IMR-90 (cell line): ENCODE data around the gene FOXO3. TPM values are rescaled to one million over a fixed set of nuclear protein-coding genes. Genes with fewer than 3 reads are reported as not detected.

Experiments used
- ATAC-seq: fragments of 200-7000 bp; cut with Tn5 transposase; 2 replicates; pipeline ENCODE4 v1.9.1; 2020; ENCODE audit warnings: low read depth, mild to moderate bottlenecking, moderate library complexity
- BruUV-seq: library from RNA; stranded (reverse); fragments of 400-500 nt; replicated peaks from 2 replicates; lab custom pipeline; 2021; lab: Mats Ljungman, UMichigan
- CTCF ChIA-PET: fragments of 300-600 bp; formaldehyde crosslinking; extraction: SDS; loops from one replicate; lab custom pipeline; 2021; ENCODE audit warnings: antibody characterized with exemption; lab: Yijun Ruan, JAX
- POLR2A ChIA-PET: fragments of 300-600 bp; sonication (Branson Sonifier 250); formaldehyde crosslinking; loops from one replicate; lab custom pipeline; 2022; ENCODE audit warnings: antibody characterized with exemption; ENCODE audit not compliant: unreplicated experiment; lab: Charles Lee
- DNase-seq: peaks from one replicate; pipeline ENCODE4 v3.0.0; 2013
- H2AFZ ChIP-seq: replicated peaks from 2 replicates; pipeline ENCODE3; 2013; ENCODE audit warnings: low read length, mild to moderate bottlenecking; ENCODE audit not compliant: poor library complexity
- H2AK5ac ChIP-seq: 2 replicates; pipeline ENCODE4 v1.6.1; 2013; ENCODE audit warnings: low read depth, low read length, inconsistent platforms
- H2AK9ac ChIP-seq: replicated peaks from 2 replicates; pipeline ENCODE3; 2013; ENCODE audit warnings: mild to moderate bottlenecking, low read depth, low read length, moderate library complexity; ENCODE audit not compliant: poor library complexity
- H2BK120ac ChIP-seq: 2 replicates; pipeline ENCODE4 v1.6.1; 2013; ENCODE audit warnings: low read depth, low read length, inconsistent platforms
- H2BK15ac ChIP-seq: 3 replicates; pipeline ENCODE4 v1.6.1; 2013; ENCODE audit warnings: low read depth, low read length, inconsistent platforms
- H2BK20ac ChIP-seq: 2 replicates; pipeline ENCODE4 v1.6.1; 2013; ENCODE audit warnings: low read depth, mild to moderate bottlenecking, inconsistent platforms, low read length, moderate library complexity
- H2BK5ac ChIP-seq: 2 replicates; pipeline ENCODE4 v1.6.1; 2013; ENCODE audit warnings: mild to moderate bottlenecking, low read depth, low read length, inconsistent platforms; ENCODE audit not compliant: poor library complexity, severe bottlenecking
- H3K14ac ChIP-seq: replicated peaks from 2 replicates; pipeline ENCODE4 v1.6.1; 2013; ENCODE audit warnings: low read depth, low read length, inconsistent platforms
- H3K18ac ChIP-seq: 2 replicates; pipeline ENCODE4 v1.6.1; 2013; ENCODE audit warnings: low read depth, low read length, control low read depth
- H3K23ac ChIP-seq: 2 replicates; pipeline ENCODE4 v1.6.1; 2013; ENCODE audit warnings: low read depth, low read length, inconsistent platforms
- H3K27ac ChIP-seq: 2 replicates; pipeline ENCODE4 v1.5.1; 2013; ENCODE audit warnings: mild to moderate bottlenecking, control low read depth, low read length; ENCODE audit not compliant: insufficient read depth
- H3K27me3 ChIP-seq: 2 replicates; pipeline ENCODE4 v1.6.1; 2013; ENCODE audit warnings: low read length; ENCODE audit not compliant: control insufficient read depth, insufficient read depth
- H3K36me3 ChIP-seq: 2 replicates; pipeline ENCODE4 v1.6.1; 2013; ENCODE audit warnings: low read length, mixed read lengths; ENCODE audit not compliant: control insufficient read depth, insufficient read depth
- H3K4ac ChIP-seq: 2 replicates; pipeline ENCODE4 v1.6.1; 2013; ENCODE audit warnings: low read depth, low read length, inconsistent platforms
- H3K4me1 ChIP-seq: 2 replicates; pipeline ENCODE4 v1.6.1; 2013; ENCODE audit warnings: low read length, mixed read lengths; ENCODE audit not compliant: control insufficient read depth, insufficient read depth
- H3K4me2 ChIP-seq: 2 replicates; pipeline ENCODE4 v1.6.1; 2013; ENCODE audit warnings: low read depth, mild to moderate bottlenecking, control low read depth, low read length, moderate library complexity
- H3K4me3 ChIP-seq: 2 replicates; pipeline ENCODE4 v1.5.1; 2013; ENCODE audit warnings: low read depth, mild to moderate bottlenecking, control low read depth, low read length, moderate library complexity; ENCODE audit not compliant: insufficient read depth
- H3K56ac ChIP-seq: 2 replicates; pipeline ENCODE4 v1.6.1; 2013; ENCODE audit warnings: low read length, inconsistent platforms; ENCODE audit not compliant: insufficient read depth; ENCODE audit errors: extremely low read depth
- H3K79me1 ChIP-seq, 2 experiments: 2 replicates each; pipeline ENCODE4 v1.6.1; 2013; ENCODE audit warnings: low read length in 2 of 2, inconsistent platforms in 1 of 2, low read depth in 1 of 2
- H3K9ac ChIP-seq: 2 replicates; pipeline ENCODE4 v1.6.1; 2013; ENCODE audit warnings: low read depth, low read length, control low read depth
- H3K9me1 ChIP-seq: 2 replicates; pipeline ENCODE4 v1.6.1; 2013; ENCODE audit warnings: low read length, inconsistent platforms; ENCODE audit not compliant: insufficient read depth
- H3K9me3 ChIP-seq: 2 replicates; pipeline ENCODE4 v1.6.1; 2013; ENCODE audit warnings: low read length; ENCODE audit not compliant: control insufficient read depth, insufficient read depth
- H4K20me1 ChIP-seq: 2 replicates; pipeline ENCODE4 v1.6.1; 2013; ENCODE audit warnings: low read length, inconsistent platforms; ENCODE audit not compliant: insufficient read depth
- H4K5ac ChIP-seq: 2 replicates; pipeline ENCODE4 v1.6.1; 2013; ENCODE audit warnings: mild to moderate bottlenecking, low read depth, low read length, control low read depth
- H4K8ac ChIP-seq, 2 experiments: 2 replicates each; pipeline ENCODE4 v1.6.1; 2013; ENCODE audit warnings: low read depth in 2 of 2, low read length in 2 of 2, control low read depth in 1 of 2, inconsistent platforms in 1 of 2
- H4K91ac ChIP-seq: 2 replicates; pipeline ENCODE4 v1.6.1; 2013; ENCODE audit warnings: low read depth, low read length, inconsistent platforms; ENCODE audit not compliant: insufficient read depth
- BHLHE40 ChIP-seq: fragments of 150-350 bp; IDR thresholded peaks from 2 replicates; pipeline ENCODE4 v1.6.1; 2016; ENCODE audit warnings: mild to moderate bottlenecking, low read depth, low read length
- SMC3 ChIP-seq: fragments of 150-350 bp; IDR thresholded peaks from 2 replicates; pipeline ENCODE4 v1.6.1; 2016; ENCODE audit warnings: low read depth, mild to moderate bottlenecking, antibody characterized with exemption, low read length, moderate library complexity
- WGBS, 2 experiments: methylation state at CpG; one replicate each; pipeline versions ENCODE4 v1.1.5 to v1.1.7; 2013; ENCODE audit warnings: missing lambda C conversion rate in 2 of 2; ENCODE audit not compliant: insufficient read length in 1 of 2; ENCODE audit errors: extremely low coverage in 2 of 2; 5-methylcytosine and 5-hydroxymethylcytosine counted together
- dilution Hi-C: fragments of 300-500 bp; cut with HindIII; formaldehyde crosslinking; loops from one replicate; pipeline ENCODE4 v1.14.3; 2018; ENCODE audit warnings: low sequenced_read_pairs; ENCODE audit not compliant: unreplicated experiment
- in situ Hi-C: fragments of 300-500 bp; cut with MboI; formaldehyde crosslinking; loops from 3 replicates; pipeline ENCODE4 v1.14.3; 2019; ENCODE audit warnings: low sequenced_read_pairs, inconsistent platforms, mixed read lengths
- intact Hi-C: fragments of 100-400 bp; cut with micrococcal nuclease; formaldehyde crosslinking; loops from 2 replicates; pipeline ENCODE4 v1.10.0; 2022
- polyA plus RNA-seq, 3 experiments: library from polyadenylated mRNA; depleted of rRNA; stranded (reverse); fragments of >200 nt; gene quantifications; 2 replicates each; pipeline ENCODE4 v1.2.3, GENCODE V29; 2012; ENCODE audit warnings: low replicate concordance in 1 of 3
- total RNA-seq: library from RNA; depleted of rRNA; stranded (reverse); fragments of >200 nt; gene quantifications from 2 replicates; pipeline ENCODE4 v1.2.3, GENCODE V29; 2012

Gene FOXO3
- total and polyA plus RNA-seq, 2 of the 4 experiments (the other 2 are of a cell fraction) = 17.5 to 38.7 TPM

DNA sequence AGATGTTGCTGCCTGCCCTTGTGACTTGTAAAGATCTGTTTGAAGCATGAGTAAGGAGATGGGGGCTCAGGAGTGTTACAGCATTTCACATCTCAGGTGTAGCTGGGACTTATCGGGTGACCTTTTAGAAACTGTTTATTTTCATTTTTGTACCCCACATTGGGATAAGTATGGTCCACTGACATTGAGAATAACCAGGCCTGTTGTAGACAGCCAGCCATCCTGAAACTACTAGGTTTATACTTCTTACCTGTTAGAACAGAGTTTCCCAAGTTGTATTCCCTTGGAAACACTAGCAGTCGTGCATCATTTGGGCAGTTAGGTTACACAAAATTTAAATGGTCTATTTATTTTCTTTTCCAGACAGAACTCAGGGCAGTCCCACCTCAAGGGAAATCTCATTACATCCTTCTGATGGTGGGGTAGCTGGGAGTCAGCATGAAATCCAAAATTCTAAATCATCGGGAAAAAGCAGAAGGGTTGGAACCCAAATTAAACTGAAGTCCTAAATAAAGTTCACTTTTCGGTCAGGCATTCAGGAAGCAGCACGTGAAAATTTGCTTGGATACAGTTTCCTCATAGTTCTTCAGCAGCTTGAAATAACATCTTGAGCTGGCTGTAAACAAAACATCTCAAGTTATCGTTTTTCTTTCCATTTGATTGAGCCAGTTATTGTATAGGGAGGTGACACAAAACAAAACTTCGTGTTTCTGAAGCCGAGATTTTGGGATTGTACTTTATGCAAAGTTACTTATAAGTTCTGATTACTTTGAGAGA is 30.5 kb downstream of the FOXO3 start:
- TF ChIP-seq BHLHE40 (peak; percentile 80), SMC3 (no peak)
- intact Hi-C loops = no loop called here

More for the DNA sequence above, 30.5 kb downstream of the FOXO3 start:
- H3K4ac ChIP-seq = peak overlapping the region; percentile 26; the same call in 1 of the 2 replicates
- peak overlapping the region; percentile 6 for H3K14ac ChIP-seq
- no TSS peak for BruUV-seq
- H3K4me2 ChIP-seq = peak overlapping the region; percentile 41
- peak overlapping the region; percentile 12; the same call in 1 of the 2 replicates for H4K91ac ChIP-seq
- no peaks in the 10 kb centered on the region for H3K27me3 ChIP-seq
- H2AK9ac ChIP-seq = no peak overlapping the region
- H2AK5ac ChIP-seq = peak overlapping the region; percentile 32; the same call in 1 of the 2 replicates
- peaks cover 32% of the 10 kb centered on the region for H3K9me1 ChIP-seq
- ATAC-seq (no peak), DNase-seq (peak; percentile 32)
- H2BK15ac ChIP-seq = 0 out of 3 replicates have a peak overlapping the region, but pooled peaks have one; percentile 29
- peaks cover 1% of the 10 kb centered on the region; the same call in 1 of the 2 replicates for H3K36me3 ChIP-seq
- H2AFZ ChIP-seq = no peak overlapping the region
- 0 out of 2 replicates have a peak overlapping the region, but pooled peaks have one; percentile 24 for H3K18ac ChIP-seq
- no CpG with 5 or more reads among the region's 8 CpGs for WGBS, 2 experiments
- no peak overlapping the region for H2BK20ac ChIP-seq
- H4K8ac ChIP-seq = 0 out of 4 replicates have a peak overlapping the region, but pooled peaks of 1 of the 2 experiments have one; percentile 20
- ChIA-PET POLR2A (no interaction called here), CTCF (interaction anchor here (0.6 kb wide), 1 partner anchor 148 kb away, joined by 3 read pairs; no protein-coding TSS in a partner anchor)
- peak overlapping the region; percentile 43 for H4K5ac ChIP-seq
- H3K27ac ChIP-seq = peak overlapping the region; percentile 46; the same call in 1 of the 2 replicates
- no peak overlapping the region for H3K56ac ChIP-seq
- peak overlapping the region; percentile 13; the same call in 1 of the 2 replicates for H2BK120ac ChIP-seq
- peaks cover 87% of the 10 kb centered on the region for H4K20me1 ChIP-seq
- dilution Hi-C loops (no loop called here), in situ Hi-C loops (no loop called here)
- H3K4me3 ChIP-seq = no peak overlapping the region
- peak overlapping the region; percentile 59 for H2BK5ac ChIP-seq
- no peaks in the 10 kb centered on the region for H3K9me3 ChIP-seq
- H3K4me1 ChIP-seq = peaks cover 38% of the 10 kb centered on the region
- peak overlapping the region; percentile 32; the same call in 1 of the 2 replicates for H3K23ac ChIP-seq
- H3K9ac ChIP-seq = 0 out of 2 replicates have a peak overlapping the region, but pooled peaks have one; percentile 26
- H3K79me1 ChIP-seq = peaks cover 26 to 76% of the 10 kb centered on the region in 2 experiments
